Stimulated activated CD8-positive, alpha-beta memory T cell treated with anti-CD3 and anti-CD28 coated beads, Interleukin-4, amount 100 ng/mL, for 4 hours (primary cell): ENCODE results near the gene EXOC1L.
"Not testable (repeated sequence)": the region's sequence is repeated elsewhere in the genome, so short reads cannot be mapped to it uniquely, and the experiment has no call there.

Experiments
- DNase-seq, 2 donors: peaks; one replicate each; pipeline ENCODE4 v3.0.0-alpha.2; 2020; ENCODE audit warnings: low read depth in 2 of 2, low spot score in 1 of 2

The EXOC1L gene

DNA sequence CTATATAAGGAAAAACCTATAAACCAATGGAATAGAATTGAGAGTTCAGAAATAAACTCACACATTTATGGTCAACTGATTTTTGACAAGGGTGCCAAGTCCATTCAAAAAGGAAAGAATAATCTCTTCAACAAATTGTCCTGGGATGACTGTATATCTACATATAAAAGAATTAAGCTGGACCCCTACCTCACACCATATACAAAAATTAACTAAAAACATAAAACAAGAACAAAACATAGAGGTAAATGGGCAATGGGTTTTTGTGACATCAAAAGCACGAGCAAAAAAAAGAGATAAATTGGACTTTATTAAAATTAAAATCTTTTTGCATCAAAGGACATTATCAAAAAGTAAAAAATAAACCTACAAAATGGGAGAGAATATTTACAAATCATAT lies 18.3 kb downstream of the EXOC1L start:
- no peak for DNase-seq

DNA sequence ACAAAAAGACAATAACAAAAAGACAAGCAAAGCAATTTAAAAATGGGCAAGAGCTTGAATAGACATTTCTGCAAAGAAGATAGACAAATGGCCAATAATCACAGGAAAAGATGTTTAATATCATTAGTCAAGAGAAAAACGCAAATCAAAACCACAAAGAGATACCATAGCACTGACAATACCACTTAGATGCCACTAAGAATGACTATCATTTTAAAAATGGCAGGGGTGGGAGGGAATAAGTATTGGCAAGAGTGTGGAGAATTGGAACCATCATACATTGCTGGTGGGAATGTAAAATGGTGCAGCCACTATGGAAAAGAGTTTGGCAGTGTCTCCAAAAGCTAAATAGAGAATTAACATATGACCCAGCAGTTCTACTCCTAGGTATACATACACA lies 18.8 kb downstream of the EXOC1L start:
- no peak for DNase-seq

DNA sequence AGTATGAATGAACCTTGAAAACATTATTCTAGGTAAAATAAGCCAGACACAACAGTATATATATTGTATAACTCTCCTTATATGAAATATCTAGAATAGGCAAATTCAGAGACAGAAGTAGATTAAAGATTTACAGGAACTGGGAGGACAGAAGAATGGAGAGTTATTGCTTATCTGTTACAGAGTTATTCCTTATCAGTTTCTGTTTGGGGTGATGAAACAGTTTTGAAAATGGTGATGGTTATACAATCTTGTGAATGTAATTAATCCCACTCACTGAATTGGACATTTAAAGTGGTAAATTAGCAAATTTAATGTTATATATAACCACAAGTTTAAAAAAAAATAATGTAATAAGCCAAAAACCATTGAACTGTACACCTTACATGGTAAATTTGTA lies 19.4 kb downstream of the EXOC1L start:
- no peak for DNase-seq

DNA sequence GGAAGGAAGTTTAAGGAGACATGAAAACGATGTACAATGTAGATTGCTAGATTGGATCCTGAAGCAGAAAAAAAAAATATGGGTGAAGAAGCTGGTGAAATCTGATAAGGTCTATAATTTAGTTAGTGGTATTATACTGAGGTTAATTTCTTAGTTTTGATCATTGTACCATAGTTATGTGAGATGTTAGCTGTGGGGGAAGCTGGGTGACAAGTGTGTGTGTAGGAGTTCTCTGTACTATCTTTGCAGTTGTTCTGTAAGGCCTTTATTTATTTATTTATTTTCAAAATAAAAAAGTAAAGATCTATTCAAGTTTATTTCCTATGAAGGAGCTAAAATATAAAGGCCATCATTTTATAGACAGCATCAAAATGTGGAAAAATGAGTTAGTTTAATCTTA lies 21.4 kb downstream of the EXOC1L start:
- no peak for DNase-seq

DNA sequence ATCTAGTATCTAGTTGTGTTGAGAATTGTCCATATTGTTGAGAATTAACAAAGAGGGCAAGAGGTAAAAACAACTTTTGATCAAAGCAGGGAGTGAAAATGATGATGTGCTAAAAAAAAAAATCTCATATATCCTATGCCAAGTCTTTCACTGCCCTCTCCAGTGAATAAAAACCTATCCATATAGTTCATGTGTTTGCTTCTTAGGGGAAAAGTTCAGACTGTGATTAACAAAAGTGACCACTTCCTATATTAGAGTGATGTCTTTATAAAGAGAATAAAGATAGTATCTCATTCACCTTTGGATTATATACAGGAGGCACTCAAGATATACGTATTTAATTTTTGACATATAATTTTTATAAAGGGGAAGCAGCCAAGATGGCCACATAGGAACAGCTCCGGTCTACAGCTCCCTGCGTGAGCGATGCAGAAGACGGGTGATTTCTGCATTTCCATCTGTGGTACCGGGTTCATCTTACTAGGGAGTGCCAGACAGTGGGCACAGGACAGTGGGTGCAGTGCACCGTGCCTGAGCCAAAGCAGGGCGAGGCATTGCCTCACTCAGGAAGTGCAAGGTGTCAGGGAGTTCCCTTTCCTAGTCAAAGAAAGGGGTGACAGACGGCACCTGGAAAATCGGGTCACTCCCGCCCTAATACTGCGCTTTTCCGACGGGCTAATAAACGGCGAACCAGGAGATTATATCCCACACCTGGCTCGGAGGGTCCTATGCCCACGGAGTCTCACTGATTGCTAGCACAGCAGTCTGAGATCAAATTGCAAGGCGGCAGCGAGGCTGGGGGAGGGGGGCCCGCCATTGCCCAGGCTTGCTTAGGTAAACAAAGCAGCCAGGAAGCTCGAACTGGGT lies 22.0 kb downstream of the EXOC1L start:
- not testable (repeated sequence) for DNase-seq

DNA sequence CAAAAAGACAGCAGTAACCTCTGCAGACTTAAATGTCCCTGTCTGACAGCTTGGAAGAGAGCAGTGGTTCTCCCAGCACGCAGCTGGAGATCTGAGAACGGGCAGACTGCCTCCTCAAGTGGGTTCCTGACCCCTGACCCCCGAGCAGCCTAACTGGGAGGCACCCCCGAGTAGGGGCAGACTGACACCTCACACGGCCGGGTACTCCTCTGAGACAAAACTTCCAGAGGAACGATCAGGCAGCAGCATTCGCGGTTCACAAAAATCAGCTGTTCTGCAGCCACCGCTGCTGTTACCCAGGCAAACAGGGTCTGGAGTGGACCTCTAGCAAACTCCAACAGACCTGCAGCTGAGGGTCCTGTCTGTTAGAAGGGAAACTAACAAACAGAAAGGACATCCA lies 22.7 kb downstream of the EXOC1L start:
- DNase-seq, result not testable (repeated sequence)

DNA sequence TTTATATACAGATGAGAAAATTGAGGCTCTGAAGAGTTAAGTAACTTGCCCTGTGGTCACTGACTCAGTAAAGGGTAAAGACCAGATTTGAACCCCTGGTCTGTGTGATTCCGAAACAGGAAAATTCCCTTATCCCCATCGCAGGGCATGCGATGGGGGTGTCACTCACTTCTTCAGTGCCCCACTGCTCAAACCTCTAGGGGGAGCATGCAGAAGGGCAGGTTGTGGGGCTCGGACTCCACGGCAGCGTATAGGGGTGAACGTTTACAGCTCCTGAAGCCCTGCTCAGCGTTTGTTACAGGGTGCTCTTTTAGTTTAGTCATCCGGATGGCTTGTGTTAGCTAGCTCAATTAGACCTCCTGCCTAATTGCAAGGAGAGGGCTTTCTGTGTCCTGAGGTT lies 30.1 kb downstream of the EXOC1L start:
- no peak for DNase-seq

DNA sequence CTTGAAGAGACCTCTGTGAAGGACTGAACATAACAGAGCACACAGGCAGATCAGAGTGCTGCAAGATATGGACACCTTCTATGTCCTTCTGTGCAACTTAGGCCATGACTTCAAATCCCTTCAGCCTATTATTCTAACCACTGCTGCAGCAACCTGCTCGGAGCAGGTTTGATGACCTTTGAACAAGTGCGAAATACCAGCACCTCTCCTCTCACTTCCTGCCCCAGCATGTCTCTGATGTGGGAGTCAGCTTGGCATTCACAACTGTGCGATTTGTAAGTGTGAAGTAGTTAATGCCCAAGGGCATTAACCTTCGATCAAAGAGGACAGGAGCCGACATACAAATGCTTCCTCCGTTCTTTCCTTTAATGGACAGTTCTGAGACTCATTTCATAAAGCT lies 32.3 kb downstream of the EXOC1L start:
- DNase-seq, result no peak

DNA sequence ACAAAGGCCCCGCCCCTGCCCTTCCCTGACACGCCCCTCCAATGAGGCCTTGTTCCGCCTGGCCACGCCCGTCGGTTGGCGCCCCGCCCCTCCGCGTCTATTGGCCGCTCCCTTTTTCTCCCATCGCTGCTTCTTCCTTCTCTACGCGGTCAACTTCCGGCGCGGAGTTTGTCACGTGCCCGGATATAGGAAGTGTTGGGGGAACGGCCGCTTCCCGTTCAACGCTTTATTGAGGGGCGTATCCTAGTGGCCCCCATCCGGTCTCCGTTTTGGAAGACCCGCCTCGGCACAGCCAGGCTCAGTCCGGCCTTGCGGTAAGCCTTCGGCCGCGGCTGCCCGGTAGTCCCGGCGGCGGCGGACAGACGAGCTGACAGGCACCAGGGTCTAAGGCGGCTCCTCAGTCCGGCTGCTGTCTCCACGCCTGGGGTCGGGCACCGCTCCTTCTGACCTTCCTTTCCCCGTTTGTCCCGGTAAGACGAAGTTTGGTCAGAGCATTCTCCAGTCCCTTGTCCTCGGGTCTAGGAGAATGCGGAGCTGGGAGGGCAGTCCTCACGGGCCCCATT lies 34.0 kb downstream of the EXOC1L start, which contains the start of gene EXOC1:
Gene EXOC1, plus strand, starts transcription at position 165 of the 563 bp plus-strand sequence. CDS start 4,676 bp downstream, outside the sequence.
- peak; percentile 96 for DNase-seq

DNA sequence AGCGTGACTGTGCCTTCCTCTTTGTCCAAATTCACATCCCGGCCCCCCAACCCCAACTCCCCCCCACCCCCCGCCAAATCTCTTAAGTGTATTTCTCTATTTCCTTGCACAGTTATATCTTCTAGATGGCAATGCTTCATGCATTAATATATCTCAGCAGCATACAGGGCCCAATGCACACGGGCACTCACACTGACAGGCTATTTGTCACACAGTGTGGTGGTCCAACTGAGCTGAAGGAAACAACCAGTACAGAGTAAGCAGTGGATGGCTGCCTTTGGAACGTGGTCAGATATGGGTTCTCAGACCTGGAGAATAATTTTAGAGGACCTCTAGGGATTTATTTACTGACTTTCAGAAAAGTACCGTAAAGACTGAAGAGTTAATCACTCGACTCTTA lies 34.5 kb downstream of the EXOC1L start:
- no peak for DNase-seq

DNA sequence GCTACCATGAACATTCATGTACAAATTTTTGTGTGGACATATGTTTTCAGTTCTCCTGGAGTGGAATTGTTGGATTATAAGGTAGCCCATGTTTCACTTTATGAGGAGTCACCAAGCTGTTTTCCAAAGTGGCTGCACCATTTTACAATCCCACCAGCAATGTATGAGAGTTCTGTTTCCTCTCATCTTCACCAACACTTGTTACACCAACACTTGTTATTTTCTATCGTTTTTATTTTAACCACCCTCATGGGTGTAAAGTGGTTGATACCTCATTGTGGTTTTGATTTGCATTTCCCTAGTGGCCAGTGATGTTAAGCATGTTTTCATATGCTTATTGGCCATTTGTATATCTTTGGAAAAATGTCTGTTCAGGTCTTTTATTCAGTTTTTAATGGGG lies 38.0 kb downstream of the EXOC1L start:
- no peak for DNase-seq

DNA sequence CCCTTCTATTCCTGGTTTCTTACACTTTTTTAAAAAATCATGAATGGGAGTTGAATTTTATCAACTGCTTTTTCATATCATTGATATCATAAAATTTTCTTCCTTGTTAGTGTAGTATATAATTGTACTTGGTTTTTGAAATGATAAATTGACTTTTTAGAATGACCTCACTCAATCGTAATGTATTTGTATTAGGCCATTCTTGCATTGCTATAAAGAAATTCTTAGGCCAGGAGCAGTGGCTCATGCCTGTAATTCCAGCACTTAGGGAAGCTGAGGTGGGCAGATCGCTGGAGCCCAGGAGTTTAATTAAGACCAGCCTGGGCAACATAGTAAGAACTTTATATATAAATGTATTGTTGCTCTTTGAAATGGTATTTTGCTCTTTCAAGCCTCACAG lies 40.1 kb downstream of the EXOC1L start:
- DNase-seq, result no peak

DNA sequence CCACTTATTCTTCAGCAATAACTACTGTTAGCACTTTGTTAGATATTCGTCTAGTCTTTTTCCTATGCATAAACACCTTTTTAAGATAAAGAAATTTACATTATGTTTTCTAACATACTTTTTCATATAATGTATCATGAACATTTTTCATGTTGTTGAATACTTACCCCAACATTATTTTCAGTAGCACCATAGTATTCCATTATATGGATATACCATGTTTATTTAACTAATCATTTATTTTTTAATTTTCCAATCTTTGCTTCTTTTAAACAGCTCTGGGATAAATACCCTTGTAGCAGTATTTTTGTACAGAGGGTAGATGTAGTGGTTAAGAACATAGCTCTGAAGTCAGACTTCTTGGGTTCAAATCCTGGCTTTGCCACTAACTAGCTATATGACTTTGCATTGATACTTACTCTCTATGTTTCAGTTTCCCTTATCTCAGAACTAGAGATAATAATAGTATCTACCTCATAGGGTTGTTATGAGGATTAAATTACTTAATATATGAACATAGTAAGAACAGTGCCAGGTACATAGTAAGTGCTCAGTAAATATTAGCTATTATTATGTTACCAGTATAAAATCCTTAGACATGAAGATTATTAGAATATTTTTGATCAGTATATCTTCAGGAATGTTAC lies 45.1 kb downstream of the EXOC1L start:
- DNase-seq, result no peak

DNA sequence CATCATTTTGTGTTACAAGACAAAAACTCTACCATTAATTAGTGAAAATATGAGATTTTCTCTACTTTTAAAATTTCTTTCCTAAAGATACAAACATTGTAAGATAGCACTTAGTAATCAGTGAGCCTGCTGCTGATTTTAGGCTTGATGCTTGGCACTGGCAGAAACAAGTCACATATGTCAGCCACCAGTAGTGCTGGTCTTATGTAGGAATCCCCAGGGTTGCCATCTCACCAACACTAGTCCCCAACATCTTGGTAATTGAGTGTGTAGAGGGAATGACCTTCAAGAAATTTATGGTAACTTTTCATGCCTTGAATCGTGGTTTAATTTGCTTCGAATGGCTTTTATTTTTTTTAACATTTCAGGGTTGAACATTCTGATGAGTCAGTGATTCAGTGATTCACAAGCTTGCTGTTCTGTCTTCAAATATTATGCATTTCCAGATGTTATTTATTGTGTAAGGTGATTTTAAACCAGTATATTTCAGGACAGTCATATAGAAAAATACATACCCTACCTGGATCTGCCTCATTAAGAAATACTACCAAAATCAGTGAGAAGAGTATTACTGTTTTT lies 45.7 kb downstream of the EXOC1L start:
- no peak for DNase-seq

DNA sequence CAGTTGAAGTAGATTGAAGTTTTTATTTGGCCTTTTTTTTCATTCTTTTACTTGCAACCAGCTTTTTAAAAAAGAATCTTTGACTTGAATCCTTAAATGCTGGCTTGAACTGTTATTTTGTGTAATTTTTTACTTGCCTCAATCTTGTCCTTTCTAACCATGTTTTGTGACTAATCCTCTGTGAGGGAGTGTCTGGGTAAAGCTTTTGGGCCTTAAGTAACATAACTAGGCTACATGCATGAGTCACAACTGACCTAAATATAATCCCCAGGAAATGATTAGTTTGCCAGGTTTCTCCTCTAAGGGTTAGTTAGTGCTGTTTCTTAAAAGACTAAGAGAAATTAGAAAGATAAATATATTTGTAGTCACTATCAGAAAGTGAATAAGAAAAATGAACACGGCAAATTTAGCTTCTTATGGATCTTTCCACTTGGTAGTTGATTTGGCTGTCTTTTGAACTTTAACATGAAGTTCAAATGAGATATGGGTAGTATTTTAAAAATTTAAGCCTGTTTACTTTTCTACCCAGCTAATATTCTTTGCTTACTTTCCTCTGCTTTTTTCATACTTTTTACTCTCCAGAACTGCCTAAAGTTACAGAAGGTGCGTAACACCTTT lies 46.8 kb downstream of the EXOC1L start:
- DNase-seq, result no peak

DNA sequence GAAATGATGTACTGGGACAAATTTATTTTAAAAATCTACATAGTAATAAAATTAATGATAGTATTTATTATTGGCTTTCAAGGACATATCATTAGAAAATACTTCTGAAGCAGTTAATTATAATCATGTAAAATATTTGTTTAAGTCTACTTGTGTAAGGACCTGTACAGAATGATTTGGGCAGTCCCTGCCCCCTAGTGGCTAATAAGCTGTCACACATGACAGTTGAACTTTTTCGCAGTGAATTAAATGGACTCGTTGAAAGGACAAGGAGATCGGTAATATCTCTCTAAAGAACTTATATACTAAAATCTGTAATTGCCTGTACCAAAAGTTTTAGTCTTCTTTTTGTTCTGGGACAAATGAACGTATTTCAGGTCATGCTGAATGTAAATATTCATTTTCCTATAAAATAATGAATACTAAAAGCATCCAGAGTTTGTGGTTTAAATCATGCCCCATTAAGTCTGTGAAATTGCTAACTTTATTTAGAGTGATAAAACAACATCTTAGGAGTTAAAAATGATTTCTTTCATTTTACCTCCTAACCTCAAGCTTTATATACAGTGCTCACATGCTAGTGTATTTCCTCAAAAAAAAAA lies 47.5 kb downstream of the EXOC1L start:
- no peak for DNase-seq

DNA sequence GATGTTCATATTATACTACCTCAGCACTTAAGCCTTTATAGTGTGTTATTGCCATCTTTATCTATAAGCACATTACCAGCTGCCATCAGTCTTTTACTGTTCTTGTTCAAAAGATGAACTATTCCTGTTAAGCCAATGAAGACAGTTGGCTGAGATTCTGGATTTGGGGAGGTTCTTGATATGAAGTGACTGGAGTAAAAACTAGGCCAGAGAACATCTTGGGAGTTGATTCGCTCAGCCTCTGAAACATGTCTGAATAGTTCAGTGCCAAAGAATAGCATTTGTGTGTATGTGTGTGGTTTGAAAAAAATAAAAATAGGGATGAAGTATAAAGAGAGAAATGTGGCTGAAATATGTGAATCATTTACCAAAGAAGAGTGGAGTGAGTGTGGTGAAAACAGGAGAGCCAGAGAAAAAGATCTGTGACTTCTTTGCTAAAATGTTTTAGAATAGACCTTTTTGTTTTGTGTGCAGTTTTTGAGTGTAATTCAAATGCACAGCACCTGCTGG lies 49.0 kb downstream of the EXOC1L start:
- no peak for DNase-seq

DNA sequence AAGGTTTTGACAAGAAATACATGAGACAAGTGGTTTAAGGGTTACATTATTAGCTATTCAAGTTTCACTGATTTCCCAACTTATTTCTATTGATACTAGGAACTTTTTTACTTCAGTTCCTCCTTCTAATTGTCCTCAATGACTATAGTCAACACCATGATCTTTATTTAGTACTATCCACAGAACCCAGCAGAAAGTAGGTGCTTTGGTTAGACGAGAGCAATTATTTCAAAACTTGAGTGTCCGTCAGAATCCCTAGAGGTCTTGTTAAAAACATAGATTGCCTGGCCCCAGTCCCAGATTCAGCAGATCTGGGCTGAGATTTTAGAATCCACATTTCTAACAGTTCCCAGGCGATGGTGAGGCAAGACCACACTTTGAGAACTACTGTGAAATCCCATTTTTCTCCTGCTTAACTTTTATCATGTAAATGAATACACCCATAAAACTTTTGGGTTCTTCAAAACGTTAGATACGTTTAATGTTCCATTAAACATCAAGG lies 51.8 kb downstream of the EXOC1L start:
- DNase-seq, result no peak

DNA sequence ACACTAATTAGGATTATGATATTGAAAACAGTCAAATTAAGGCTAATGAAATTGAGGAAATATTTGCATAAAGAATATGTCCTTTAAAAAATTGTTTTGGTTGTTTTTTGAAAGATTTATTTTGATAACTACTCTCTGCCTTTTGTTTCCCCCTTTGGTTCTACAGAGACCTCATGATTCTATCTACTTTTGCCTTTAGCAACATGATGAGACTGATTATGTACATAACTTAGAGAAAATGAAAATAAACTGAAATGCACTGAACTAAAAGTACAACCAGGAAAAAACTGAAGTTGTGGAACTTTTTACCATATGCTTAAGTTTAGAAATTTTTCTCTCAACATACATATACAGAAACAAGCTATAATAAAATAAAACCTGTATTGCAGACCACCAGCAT lies 55.2 kb downstream of the EXOC1L start:
- no peak for DNase-seq

DNA sequence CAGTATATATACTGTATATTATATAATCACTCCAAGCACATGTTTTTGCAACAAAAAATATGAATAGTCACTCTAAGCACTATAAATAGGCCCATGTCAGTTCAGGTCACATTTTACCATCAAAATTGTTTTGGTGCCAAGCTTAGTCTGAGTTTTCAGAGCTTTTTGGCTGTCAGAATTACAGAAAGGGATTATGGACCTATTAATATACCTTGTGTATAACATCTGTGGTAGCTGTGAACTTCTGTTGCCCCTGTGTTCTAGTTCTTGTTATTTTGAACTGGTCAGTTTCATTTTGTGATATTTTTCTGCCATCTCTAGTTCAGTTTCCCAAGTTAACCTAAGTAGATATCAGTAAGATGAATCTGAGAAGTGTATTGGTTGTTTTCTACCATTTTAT lies 56.8 kb downstream of the EXOC1L start:
- no peak for DNase-seq

DNA sequence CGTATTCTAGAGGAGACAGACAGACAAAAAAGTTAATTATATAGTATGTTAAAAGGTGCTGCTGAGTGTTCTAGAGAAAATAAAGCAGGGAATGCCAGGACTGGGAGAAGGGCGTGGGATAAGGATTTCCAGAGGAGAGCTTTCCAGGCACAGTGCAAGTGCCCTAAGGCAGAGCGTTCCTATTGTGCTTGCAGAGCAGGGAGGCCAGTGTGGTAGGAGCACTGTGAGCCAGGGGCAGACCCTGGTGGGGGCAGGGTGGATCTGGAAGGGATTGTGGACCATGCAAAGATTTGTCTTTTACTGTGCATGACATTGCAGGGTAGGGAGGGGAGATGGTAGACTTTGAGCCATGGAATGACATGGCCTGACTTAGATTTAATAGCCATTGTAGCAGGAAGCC lies 59.6 kb downstream of the EXOC1L start:
- DNase-seq, result no peak
